Measurements from ENCODE around the gene VSIG4.
A peak's percentile ranks its signal among the peaks of the same experiment; 100 is the strongest.

Gene VSIG4

GRCh38 chrX:66023385-66024091 lies 16.3 kb downstream of the VSIG4 start:
- no peak for ATAC-seq

- no peak for ATAC-seq
Observed at GRCh38 chrX:66022632-66023384, 17.1 kb downstream of the VSIG4 start.

- no peak for ATAC-seq
Observed at GRCh38 chrX:66021765-66022631, 17.9 kb downstream of the VSIG4 start.

- ATAC-seq: no peak
Observed at GRCh38 chrX:66021401-66021764, 18.5 kb downstream of the VSIG4 start.

GRCh38 chrX:66020631-66021334 lies 19.1 kb downstream of the VSIG4 start:
- no peak for ATAC-seq

GRCh38 chrX:66019974-66020373 lies 19.9 kb downstream of the VSIG4 start:
- no peak for ATAC-seq

GRCh38 chrX:66019310-66019652 lies 20.6 kb downstream of the VSIG4 start:
- no peak for ATAC-seq

- ATAC-seq: no peak
Observed at GRCh38 chrX:66018585-66019309, 21.1 kb downstream of the VSIG4 start.

- no peak for ATAC-seq
Observed at GRCh38 chrX:66017659-66018170, 22.2 kb downstream of the VSIG4 start.

- no peak for ATAC-seq
Observed at GRCh38 chrX:66016905-66017658, 22.8 kb downstream of the VSIG4 start.

GRCh38 chrX:66015900-66016689 lies 23.8 kb downstream of the VSIG4 start:
- ATAC-seq: no peak

- peak in 1 of 2 donors; percentile 40 for ATAC-seq
Observed at GRCh38 chrX:66015152-66015831, 24.6 kb downstream of the VSIG4 start.

- no peak for ATAC-seq
Observed at GRCh38 chrX:66014556-66014955, 25.3 kb downstream of the VSIG4 start.

GRCh38 chrX:66014084-66014483 lies 25.8 kb downstream of the VSIG4 start:
- ATAC-seq: no peak

GRCh38 chrX:66013194-66013816 lies 26.6 kb downstream of the VSIG4 start:
- no peak for ATAC-seq

- ATAC-seq: no peak
Observed at GRCh38 chrX:66012094-66012534, 27.8 kb downstream of the VSIG4 start.

GRCh38 chrX:66009231-66009845 lies 30.5 kb downstream of the VSIG4 start:
- no peak for ATAC-seq

GRCh38 chrX:66008328-66008970 lies 31.4 kb downstream of the VSIG4 start:
- no peak for ATAC-seq

Measured in activated CD4-positive, CD25-positive, alpha-beta regulatory T cell treated with anti-CD3 and anti-CD28 coated beads, Interleukin-2, amount 50 U/mL, for 24 hours (primary cell).